ENCODE results near the gene EPHB1.

DNA sequence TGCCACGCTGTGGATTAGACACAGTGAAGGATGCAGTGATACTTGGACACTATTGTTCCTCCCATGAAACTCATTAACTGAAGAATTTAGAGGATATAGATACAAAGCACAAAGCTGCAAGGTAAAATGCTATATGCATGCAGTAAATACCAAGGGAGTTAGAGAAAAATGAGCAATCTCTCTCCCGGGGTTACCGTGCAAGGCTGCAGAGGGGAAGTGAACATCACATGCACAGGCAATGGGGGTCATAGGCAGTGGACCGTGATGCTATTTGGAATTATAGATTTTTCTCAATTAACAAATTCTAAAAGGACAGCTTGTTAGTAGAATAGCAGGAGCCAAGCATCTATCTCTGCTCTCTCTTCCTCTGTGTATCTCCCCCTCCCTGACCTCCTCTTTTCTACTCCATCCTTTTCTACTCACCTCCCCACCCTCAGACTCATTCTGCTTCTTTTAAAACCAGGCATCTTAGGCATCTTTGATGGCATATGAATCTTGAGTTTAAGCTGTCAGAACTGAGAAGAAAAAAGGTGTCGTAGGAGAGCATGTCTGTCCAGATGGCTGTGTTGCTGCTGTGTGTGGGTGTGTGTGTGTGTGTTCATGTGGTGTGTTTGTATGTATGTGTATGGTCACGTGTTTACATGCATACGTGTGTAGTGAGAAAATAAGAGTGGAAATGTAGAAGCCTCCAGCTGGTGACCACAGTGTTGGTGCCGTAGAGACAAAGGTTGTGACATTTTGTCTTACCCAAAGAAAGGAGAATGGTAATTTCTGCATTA, 339.0 kb downstream of the EPHB1 start:
- TF ChIP-seq, protein P1, sequence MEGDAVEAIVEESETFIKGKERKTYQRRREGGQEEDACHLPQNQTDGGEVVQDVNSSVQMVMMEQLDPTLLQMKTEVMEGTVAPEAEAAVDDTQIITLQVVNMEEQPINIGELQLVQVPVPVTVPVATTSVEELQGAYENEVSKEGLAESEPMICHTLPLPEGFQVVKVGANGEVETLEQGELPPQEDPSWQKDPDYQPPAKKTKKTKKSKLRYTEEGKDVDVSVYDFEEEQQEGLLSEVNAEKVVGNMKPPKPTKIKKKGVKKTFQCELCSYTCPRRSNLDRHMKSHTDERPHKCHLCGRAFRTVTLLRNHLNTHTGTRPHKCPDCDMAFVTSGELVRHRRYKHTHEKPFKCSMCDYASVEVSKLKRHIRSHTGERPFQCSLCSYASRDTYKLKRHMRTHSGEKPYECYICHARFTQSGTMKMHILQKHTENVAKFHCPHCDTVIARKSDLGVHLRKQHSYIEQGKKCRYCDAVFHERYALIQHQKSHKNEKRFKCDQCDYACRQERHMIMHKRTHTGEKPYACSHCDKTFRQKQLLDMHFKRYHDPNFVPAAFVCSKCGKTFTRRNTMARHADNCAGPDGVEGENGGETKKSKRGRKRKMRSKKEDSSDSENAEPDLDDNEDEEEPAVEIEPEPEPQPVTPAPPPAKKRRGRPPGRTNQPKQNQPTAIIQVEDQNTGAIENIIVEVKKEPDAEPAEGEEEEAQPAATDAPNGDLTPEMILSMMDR (IDR thresholded peaks at IDR 0.05), result no peak
- TF ChIP-seq POLR2A (IDR thresholded peaks at IDR 0.05), result no peak

Measured in esophagus squamous epithelium (tissue), 4 donors.